Frontal cortex (tissue), 4 donors: ENCODE results near the gene NTN3. TPM values are rescaled to one million over a fixed set of nuclear protein-coding genes. Genes with fewer than 3 reads are reported as not detected.
"Not testable (repeated sequence)": the region's sequence is repeated elsewhere in the genome, so short reads cannot be mapped to it uniquely, and the experiment has no call there.

Experiments used
- DNase-seq, 2 donors: peaks; one replicate each; pipeline ENCODE4 v3.0.0; 2012; ENCODE audit warnings: low spot score in 2 of 2
- FAIRE-seq: peaks from 2 replicates; lab custom pipeline; 2012; peaks lifted over from hg19 to GRCh38; lab: Jason Lieb, UNC
- total RNA-seq: library from RNA; depleted of rRNA; stranded (reverse); fragments of >200 nt; gene quantifications from one replicate; pipeline ENCODE4 v1.2.3, GENCODE V29; 2014
- donor health status: control.
- donor health status: control.
- donor health status: control.

The NTN3 gene
- total RNA-seq, 1 donor from 2014 or later, result 3.3 TPM

DNA sequence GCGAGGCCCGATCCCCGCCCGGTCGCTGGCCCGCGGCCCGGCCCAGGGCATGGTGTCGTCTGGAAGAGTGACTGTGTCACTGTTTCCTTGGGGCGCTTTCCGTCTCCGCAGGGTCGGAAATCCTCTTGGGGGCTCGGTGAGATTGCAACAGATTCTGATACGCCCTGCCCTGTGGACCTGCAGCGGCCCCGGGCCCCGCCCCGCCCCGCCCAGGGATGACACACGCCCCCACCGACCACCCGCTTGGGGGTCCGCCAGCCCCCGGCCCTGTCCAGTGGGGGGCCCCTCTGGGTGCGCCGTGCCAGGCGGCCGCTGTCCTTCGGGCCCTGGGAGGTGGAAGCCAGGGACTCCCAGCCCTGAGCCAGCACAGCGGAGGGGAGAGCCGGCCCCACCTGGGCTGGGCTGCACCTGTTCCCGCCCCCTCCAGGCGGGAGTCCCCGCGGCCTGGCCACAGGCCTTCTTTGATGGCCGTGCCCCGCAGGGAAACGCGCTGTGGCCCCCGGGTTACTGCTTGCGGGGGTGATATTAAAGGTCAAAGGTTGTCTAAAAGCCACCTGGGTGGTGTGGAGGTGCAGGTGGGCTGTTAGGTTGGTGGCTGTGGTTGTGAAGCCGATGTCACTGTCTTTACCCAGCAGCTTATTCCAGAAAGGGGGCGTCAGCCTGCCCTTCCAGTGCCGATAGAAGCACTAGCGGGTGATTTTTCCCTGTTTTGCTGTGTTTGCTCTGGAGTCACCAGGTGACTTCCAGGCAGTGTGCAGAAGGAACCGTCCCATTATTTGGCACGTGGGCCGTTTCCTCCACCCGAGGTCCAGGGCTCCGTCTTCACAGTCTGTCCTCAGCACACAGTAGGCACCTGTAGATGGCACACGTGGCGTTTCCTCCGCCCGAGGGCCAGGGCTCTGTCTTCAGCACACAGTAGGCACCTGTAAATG, 4.6 kb downstream of the NTN3 start:
- DNase-seq, result no peak
- no peak for FAIRE-seq

DNA sequence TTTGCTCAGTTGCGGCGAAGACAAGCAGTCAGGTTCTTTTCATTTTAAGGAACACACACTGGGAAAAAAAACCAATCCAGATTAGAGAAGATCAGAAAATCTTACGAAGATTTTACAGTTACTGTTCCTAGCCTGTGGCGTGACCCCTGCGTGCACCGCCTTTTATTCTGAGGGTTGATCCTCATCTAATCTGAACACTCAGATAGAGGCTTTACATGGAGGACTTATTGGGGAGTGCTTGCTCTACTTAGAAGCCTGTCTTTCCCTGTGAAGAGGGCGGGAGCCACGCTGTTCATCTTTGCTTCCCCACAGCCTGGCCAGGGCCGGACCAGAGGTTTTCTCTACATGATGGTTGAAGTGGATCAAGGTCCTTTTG, 5.2 kb downstream of the NTN3 start:
- FAIRE-seq (no peak), DNase-seq (no peak)

- FAIRE-seq (no peak), DNase-seq (no peak)
These were observed 5.6 kb downstream of the NTN3 start for GRCh38 chr16:2476741-2477140.

- no peak for DNase-seq
- no peak for FAIRE-seq
These were observed 6.2 kb downstream of the NTN3 start for GRCh38 chr16:2477327-2477726.

- no peak for FAIRE-seq
- no peak for DNase-seq
These were observed 7.2 kb downstream of the NTN3 start for GRCh38 chr16:2478279-2478678.

DNA sequence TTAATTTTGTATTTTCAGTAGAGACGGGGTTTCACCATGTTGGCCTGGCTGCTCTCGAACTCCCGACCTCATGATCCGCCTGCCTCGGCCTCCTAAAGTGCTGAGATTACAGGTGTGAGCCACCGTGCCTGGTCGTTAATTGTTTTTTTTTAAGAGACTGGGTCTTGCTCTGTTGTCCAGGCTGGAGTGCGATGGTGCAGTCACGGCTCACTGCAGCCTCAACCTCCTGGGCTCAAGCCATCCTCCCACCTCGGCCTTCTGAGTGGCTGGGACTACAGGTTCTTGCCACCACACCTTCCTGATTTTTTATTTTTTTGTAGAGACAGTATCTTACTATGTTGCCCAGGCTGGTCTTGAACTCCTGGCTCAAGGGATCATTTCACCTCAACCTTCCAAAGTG, 8.9 kb downstream of the NTN3 start:
- not testable (repeated sequence) for DNase-seq, FAIRE-seq

GRCh38 chr16:2480948-2481347, 9.9 kb downstream of the NTN3 start:
- no peak for FAIRE-seq
- no peak for DNase-seq

DNA sequence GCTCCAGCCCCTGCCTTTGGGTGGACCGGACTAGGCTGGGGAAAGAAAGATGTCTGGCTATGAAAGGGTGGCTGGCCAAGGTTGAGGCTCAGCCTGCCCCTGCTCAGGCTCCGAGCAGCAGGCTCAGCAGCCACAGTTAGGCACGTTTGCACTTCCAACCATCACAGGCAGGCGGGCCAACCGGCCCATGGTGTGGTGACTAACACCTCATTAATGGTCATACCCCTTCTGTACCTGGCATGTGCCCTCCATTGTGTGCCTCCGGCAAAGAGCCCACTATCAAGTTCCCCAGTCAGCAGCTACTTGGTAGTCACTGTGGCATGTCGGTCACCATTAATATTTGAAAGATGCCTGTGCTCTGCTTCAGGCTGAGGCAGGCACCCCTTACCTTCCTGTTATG, 10.6 kb downstream of the NTN3 start:
- FAIRE-seq (no peak), DNase-seq (no peak)

- no peak for FAIRE-seq
- no peak for DNase-seq
These were observed 11.2 kb downstream of the NTN3 start for GRCh38 chr16:2482249-2482648.

GRCh38 chr16:2482708-2483534, 11.8 kb downstream of the NTN3 start:
- FAIRE-seq (no peak), DNase-seq (peak; percentile 66 to 68)

- DNase-seq (no peak), FAIRE-seq (no peak)
These were observed 13.1 kb downstream of the NTN3 start for GRCh38 chr16:2483939-2484897.

DNA sequence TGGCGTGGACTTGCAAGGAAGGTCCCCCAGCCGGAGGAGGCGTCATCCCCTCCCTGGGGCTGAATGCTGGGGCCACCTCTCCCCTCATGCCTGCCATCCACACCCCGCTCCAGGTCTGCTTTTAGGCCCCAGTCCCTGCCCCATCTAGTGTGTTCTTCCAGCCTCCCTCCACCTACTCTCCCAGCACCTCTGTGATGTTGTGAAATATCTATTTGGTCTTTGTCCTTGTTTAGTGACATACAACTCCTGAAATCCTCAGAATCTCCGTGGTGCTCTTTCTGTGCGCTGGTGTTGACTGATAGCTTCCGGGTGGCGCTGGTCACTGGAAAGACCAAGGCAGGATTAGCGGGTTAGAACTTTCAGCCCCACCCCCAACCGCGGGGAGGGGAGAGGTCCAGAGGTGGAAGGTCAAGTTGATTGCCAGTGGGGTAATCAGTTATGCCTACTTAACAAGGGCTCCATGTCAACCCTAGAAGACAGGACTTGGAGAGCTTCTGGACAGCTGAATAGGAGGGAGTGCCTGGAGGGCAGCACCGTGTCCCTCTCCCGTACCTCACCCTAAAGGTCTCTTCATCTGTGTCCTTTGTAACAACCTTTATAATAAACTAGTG, 13.9 kb downstream of the NTN3 start:
- DNase-seq (no peak), FAIRE-seq (no peak)

DNA sequence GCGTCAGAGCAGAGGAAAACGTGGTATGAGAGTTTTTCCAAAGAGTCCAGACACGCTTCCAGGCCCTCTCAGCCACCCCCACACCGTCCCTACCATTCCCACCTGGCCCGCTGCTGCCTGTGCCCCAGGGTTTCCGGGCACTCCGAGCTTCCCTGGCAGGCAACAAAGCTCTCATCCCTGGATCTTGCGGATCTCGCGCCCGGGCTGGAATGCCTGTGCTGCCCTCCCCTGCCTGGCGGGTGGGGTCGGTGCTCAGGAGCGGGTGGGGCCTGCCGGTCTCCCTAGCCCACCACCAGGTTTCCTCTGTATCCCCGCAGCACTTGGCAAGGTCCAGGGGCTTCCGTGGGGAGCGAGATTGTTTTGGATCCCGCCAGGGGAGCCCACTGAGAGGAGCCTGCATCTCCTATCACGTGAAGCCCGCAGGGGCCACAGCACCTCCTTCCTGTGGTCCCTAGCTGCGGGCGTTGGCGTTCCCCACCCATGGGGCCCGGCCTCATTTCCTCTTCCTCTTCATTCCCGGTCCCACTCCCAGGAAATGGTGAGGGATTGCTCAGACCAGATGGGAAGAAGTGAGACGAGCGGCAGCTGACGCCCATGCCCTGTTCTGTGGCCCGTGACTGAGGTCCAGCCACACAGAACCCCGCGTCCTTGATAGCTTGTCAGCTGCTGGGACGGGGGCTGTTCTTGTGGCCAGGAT, 14.9 kb downstream of the NTN3 start:
- FAIRE-seq, result no peak

DNA sequence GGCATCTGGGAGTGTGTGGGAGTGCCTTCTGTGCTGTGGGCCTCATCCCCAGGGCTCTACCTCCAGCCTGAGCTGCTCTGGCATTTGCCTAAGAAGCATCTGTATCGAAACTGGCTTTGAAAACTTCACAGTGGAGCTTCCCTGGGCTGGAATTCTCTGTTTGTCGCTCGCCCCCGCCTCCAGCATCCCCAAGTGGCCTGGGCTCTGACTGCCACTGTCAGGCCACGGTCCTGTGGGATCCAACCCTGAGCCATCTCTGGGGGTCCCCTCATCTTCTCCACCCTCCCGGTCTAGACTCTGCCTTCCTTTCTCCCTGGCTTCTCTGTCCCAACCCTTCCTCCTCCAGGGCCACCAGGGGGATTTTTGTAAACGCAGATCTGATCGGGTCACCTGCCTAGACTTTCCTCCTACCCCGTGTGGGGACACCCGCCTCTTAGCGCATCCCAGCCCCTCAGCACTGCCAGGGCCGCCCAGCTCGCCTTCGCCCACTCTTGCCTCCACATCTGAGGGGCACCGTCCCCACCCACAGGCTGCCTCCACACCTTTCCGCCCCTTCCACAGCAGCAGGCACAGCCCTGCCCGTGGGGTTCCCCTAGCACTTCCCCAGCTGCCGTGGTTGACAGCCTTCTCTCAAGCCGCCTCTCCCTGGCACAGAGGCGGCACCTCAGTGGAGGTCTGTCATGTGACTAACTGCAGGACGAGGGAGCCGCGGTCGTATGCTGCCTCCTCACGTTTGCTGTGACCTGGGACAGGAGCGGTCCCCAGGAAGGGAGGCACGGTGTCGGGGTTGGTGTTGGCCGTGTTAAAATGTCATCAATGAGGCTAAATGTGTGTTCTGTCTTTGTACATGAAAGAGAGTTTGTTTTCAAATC, 15.8 kb downstream of the NTN3 start:
- FAIRE-seq, result no peak
- DNase-seq, result peak; percentile 70 to 79

More for the DNA sequence above, 14.9 kb downstream of the NTN3 start:
- DNase-seq, result no peak

GRCh38 chr16:2487517-2487842, 16.4 kb downstream of the NTN3 start:
- FAIRE-seq (no peak), DNase-seq (no peak)

GRCh38 chr16:2487903-2488531, 16.9 kb downstream of the NTN3 start:
- no peak for DNase-seq
- FAIRE-seq, result no peak

DNA sequence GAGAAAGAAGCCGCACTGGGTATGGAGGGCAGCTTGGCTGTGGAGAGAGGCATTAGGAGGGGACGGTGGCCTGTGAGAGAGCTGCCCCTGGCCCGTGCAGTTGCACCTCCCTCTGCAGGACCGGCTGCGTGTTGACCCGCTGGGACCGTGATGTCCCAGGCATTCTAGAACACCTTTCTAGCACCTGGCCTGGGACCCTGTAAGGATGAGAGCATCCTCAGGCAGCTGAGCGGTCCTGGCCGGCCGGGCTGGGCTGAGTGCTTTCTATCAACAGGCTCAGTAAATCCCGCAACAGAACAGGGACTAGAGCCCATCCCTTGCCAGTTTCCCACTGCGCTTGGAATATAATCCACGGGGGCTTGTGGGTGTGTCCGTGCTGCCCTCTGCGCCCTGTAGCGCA, 18.5 kb downstream of the NTN3 start:
- DNase-seq (no peak), FAIRE-seq (no peak)
